GM23338 (cell line): ENCODE results near the gene CFAP90. TPM values are rescaled to one million over a fixed set of nuclear protein-coding genes. Genes with fewer than 3 reads are reported as not detected.

Source experiments
- ATAC-seq: fragments of 200-7000 bp; cut with Tn5 transposase; 3 replicates; pipeline ENCODE4 v1.9.1; 2020
- DNase-seq: peaks from one replicate; pipeline ENCODE4 v3.0.0-alpha.2; 2015; ENCODE audit warnings: low spot score
- H2AFZ ChIP-seq: fragments of 200-600 bp; sonication (generic); 2 replicates; pipeline ENCODE4 v1.8.0; 2016; ENCODE audit warnings: antibody characterized with exemption, mild to moderate bottlenecking, moderate library complexity
- H3F3A ChIP-seq: fragments of 200-600 bp; sonication (generic); replicated peaks from 2 replicates; pipeline ENCODE4 v1.8.0; 2017; ENCODE audit warnings: antibody characterized with exemption, mixed run types, low read depth
- H3K27ac ChIP-seq: fragments of 200-600 bp; sonication (generic); 2 replicates; pipeline ENCODE4 v1.6.1; 2016; ENCODE audit warnings: low read depth
- H3K27me3 ChIP-seq: fragments of 200-600 bp; sonication (generic); 2 replicates; pipeline ENCODE4 v1.8.0; 2016; ENCODE audit warnings: mild to moderate bottlenecking, mixed run types, moderate library complexity; ENCODE audit not compliant: insufficient read depth
- H3K36me3 ChIP-seq: fragments of 200-600 bp; sonication (generic); 2 replicates; pipeline ENCODE4 v1.8.0; 2016; ENCODE audit warnings: mild to moderate bottlenecking; ENCODE audit not compliant: insufficient read depth
- H3K4me1 ChIP-seq: fragments of 200-600 bp; sonication (generic); 2 replicates; pipeline ENCODE4 v1.8.0; 2016; ENCODE audit warnings: mild to moderate bottlenecking, moderate library complexity; ENCODE audit not compliant: insufficient read depth
- H3K4me2 ChIP-seq: fragments of 200-600 bp; sonication (generic); 2 replicates; pipeline ENCODE4 v1.7.1; 2017; ENCODE audit warnings: mixed run types
- H3K4me3 ChIP-seq: fragments of 200-600 bp; sonication (generic); 2 replicates; pipeline ENCODE4 v1.6.1; 2016; ENCODE audit warnings: mixed run types
- H3K79me2 ChIP-seq: fragments of 200-600 bp; sonication (generic); replicated peaks from 2 replicates; pipeline ENCODE4 v1.8.0; 2017; ENCODE audit warnings: mild to moderate bottlenecking; ENCODE audit not compliant: insufficient read depth
- H3K9me2 ChIP-seq: fragments of 200-600 bp; sonication (generic); 2 replicates; pipeline ENCODE4 v1.8.0; 2017; ENCODE audit not compliant: insufficient read depth
- H4K20me1 ChIP-seq: fragments of 200-600 bp; sonication (generic); replicated peaks from 2 replicates; pipeline ENCODE4 v1.8.0; 2017; ENCODE audit warnings: mild to moderate bottlenecking; ENCODE audit not compliant: insufficient read depth
- H3K27ac Mint-ChIP-seq: 2 replicates; pipeline ENCODE4 v1.8.0; 2020; ENCODE audit warnings: inconsistent platforms, mild to moderate bottlenecking, moderate library complexity, mixed read lengths
- H3K27me3 Mint-ChIP-seq: 3 replicates; pipeline ENCODE4 v1.8.0; 2022; ENCODE audit warnings: low read depth, mild to moderate bottlenecking, moderate library complexity, mixed read lengths, inconsistent platforms; ENCODE audit not compliant: insufficient read depth, poor library complexity
- H3K36me3 Mint-ChIP-seq: 3 replicates; pipeline ENCODE4 v1.8.0; 2021; ENCODE audit warnings: low read depth, mild to moderate bottlenecking, inconsistent platforms, moderate library complexity, mixed read lengths
- H3K4me1 Mint-ChIP-seq: 3 replicates; pipeline ENCODE4 v1.8.0; 2020; ENCODE audit warnings: mild to moderate bottlenecking, inconsistent platforms, mixed read lengths
- H3K4me3 Mint-ChIP-seq: 3 replicates; pipeline ENCODE4 v1.8.0; 2021; ENCODE audit warnings: moderate library complexity, mild to moderate bottlenecking, inconsistent platforms, mixed read lengths
- H3K9me3 Mint-ChIP-seq: 3 replicates; pipeline ENCODE4 v1.8.0; 2020; ENCODE audit warnings: moderate library complexity, mild to moderate bottlenecking, inconsistent platforms, mixed read lengths
- CREB1 ChIP-seq: fragments of 250-450 bp; sonication (Bioruptor Pico); IDR thresholded peaks from 2 replicates; pipeline ENCODE4 v1.5.0; 2020; ENCODE audit warnings: low read depth, mild to moderate bottlenecking, moderate library complexity
- ETS1 ChIP-seq: IDR thresholded peaks from 2 replicates; pipeline ENCODE4 v1.6.1; 2016; ENCODE audit warnings: antibody characterized with exemption
- NANOG ChIP-seq: IDR thresholded peaks from 2 replicates; pipeline ENCODE4 v1.6.1; 2016; ENCODE audit warnings: antibody characterized with exemption, borderline replicate concordance
- POLR2AphosphoS5 ChIP-seq: IDR thresholded peaks from 2 replicates; pipeline ENCODE4 v1.6.1; 2016; ENCODE audit warnings: antibody characterized with exemption, low read depth
- ZNF331 ChIP-seq: fragments of 250-450 bp; sonication (Bioruptor Pico); IDR thresholded peaks from 2 replicates; pipeline ENCODE4 v1.5.0; 2020; ENCODE audit warnings: low read depth, mild to moderate bottlenecking, moderate library complexity
- ZNF462 ChIP-seq: fragments of 250-450 bp; sonication (Bioruptor Pico); IDR thresholded peaks from 2 replicates; pipeline ENCODE4 v1.5.0; 2020; ENCODE audit warnings: mild to moderate bottlenecking, moderate library complexity
- polyA plus RNA-seq: library from polyadenylated mRNA; unstranded; fragments of >200 nt; fragmentation: Nextera tagmentation; extraction: Ambion mirVana; gene quantifications from 2 replicates; pipeline ENCODE4 v1.2.1, GENCODE V29; 2016
- total RNA-seq: library from RNA; depleted of rRNA; stranded (reverse); fragments of >200 nt; shearing (Covaris generic); gene quantifications from 2 replicates; pipeline ENCODE4 v1.2.3, GENCODE V29; 2014

The CFAP90 gene
- total and polyA plus RNA-seq, 2 experiments from 2014 or later, result 0.10 to 1.0 TPM

GRCh38 chr5:7825630-7826029, 25.3 kb downstream of the CFAP90 start:
- peaks cover 3% of the 10 kb centered on the region for H3K36me3 ChIP-seq
- no peaks in the 10 kb centered on the region for H3K9me2 ChIP-seq
- Mint-ChIP-seq H3K27ac (no peak overlapping the region), H3K9me3 (no peaks in the 10 kb centered on the region), H3K4me3 (no peak overlapping the region), H3K36me3 (peaks cover 32% of the 10 kb centered on the region), H3K27me3 (no peaks in the 10 kb centered on the region), H3K4me1 (no peaks in the 10 kb centered on the region)
- ATAC-seq (no peak), DNase-seq (no peak)
- H3F3A ChIP-seq, result 0 out of 2 replicates have a peak, but pooled peaks cover 6% of the 10 kb centered on the region
- H3K4me1 ChIP-seq, result no peaks in the 10 kb centered on the region
- no peaks in the 10 kb centered on the region for H3K79me2 ChIP-seq
- no peak overlapping the region for H3K4me3 ChIP-seq
- no peak overlapping the region for H3K27ac ChIP-seq
- TF ChIP-seq ETS1, result no peak
- no peak for TF ChIP-seq POLR2AphosphoS5
- TF ChIP-seq ZNF462 (CRISPR knock-in tag), result no peak
- TF ChIP-seq NANOG, result no peak
- no peak for TF ChIP-seq ZNF331 (CRISPR knock-in tag)
- no peak for TF ChIP-seq CREB1 (CRISPR knock-in tag)
- no peaks in the 10 kb centered on the region for H4K20me1 ChIP-seq
- H3K4me2 ChIP-seq, result no peak overlapping the region
- no peak overlapping the region for H2AFZ ChIP-seq
- H3K27me3 ChIP-seq, result no peaks in the 10 kb centered on the region
